Ascending aorta (tissue), 2 donors: Measurements from ENCODE around the gene MIER1. TPM values are rescaled to one million over a fixed set of nuclear protein-coding genes. Genes with fewer than 3 reads are reported as not detected.
"Not testable (repeated sequence)": the region's sequence is repeated elsewhere in the genome, so short reads cannot be mapped to it uniquely, and the experiment has no call there.

Experiments
- DNase-seq, 2 donors: peaks; one replicate each; pipeline ENCODE4 v3.0.0-alpha.2; 2019; ENCODE audit warnings: low spot score in 2 of 2
- H3K27ac ChIP-seq, 2 donors: fragments of 200-600 bp; sonication (generic); one replicate each; pipeline ENCODE4 v1.5.1; 2016 to 2017; ENCODE audit warnings: mild to moderate bottlenecking in 1 of 2
- H3K27me3 ChIP-seq: fragments of 200-600 bp; sonication (generic); one replicate; pipeline ENCODE4 v1.5.1; 2017
- H3K36me3 ChIP-seq, 2 donors: fragments of 200-600 bp; sonication (generic); one replicate each; pipeline ENCODE4 v1.5.1; 2016
- H3K4me1 ChIP-seq, 2 donors: fragments of 200-600 bp; sonication (generic); one replicate each; pipeline ENCODE4 v1.5.1; 2016 to 2017; ENCODE audit warnings: mild to moderate bottlenecking in 1 of 2
- H3K4me3 ChIP-seq, 2 donors: fragments of 200-600 bp; sonication (generic); one replicate each; pipeline ENCODE4 v1.5.1; 2016 to 2017; ENCODE audit warnings: mild to moderate bottlenecking in 1 of 2
- H3K9me3 ChIP-seq, 2 donors: fragments of 200-600 bp; sonication (generic); one replicate each; pipeline ENCODE4 v1.5.1; 2016
- intact Hi-C: fragments of 100-400 bp; cut with DNase I; formaldehyde crosslinking; loops from one replicate; pipeline ENCODE4 v1.15.1; 2023
- total RNA-seq: library from RNA; depleted of rRNA; stranded (reverse); fragments of >200 nt; gene quantifications from one replicate; pipeline ENCODE4 v1.1.0, GENCODE V29; 2016
- TF ChIP-seq, protein P1 (sequence below), 3 experiments: fragments of 200-600 bp in 2 of 3; fragments of 450-650 bp in 1 of 3; sonication (generic) in 2 of 3; IDR thresholded peaks; one replicate each; pipeline ENCODE4 v1.5.1; 2016 to 2019; ENCODE audit warnings: antibody characterized with exemption in 3 of 3, mild to moderate bottlenecking in 1 of 3, moderate library complexity in 1 of 3

The MIER1 gene
- total RNA-seq, 1 donor from 2014 or later = 18.4 TPM

DNA sequence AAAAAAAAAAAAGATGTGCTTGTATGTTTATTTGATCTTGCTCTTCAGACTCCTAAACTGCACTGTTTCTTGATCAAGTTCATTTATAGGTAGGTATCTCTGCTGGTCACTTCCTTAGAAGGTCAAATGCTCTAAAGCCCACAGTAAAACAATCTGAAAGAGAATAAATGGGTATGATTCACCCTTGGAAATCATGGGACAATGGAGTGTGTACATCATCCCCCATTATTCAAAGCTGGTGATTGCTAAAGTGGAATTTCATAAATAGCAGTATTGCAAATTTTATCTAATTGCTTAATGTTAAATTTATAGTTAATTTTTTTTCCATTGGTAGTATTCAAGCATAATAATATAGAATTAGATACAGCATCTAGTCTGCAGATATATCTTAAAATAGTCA, 53.4 kb downstream of the MIER1 start:
- H3K4me1 ChIP-seq = peaks cover 0 to 3% of the 10 kb centered on the region in 2 donors
- H3K9me3 ChIP-seq = no peaks in the 10 kb centered on the region
- DNase-seq = no peak
- peaks cover 37 to 71% of the 10 kb centered on the region in 2 donors for H3K36me3 ChIP-seq
- no peaks in the 10 kb centered on the region for H3K27me3 ChIP-seq
- H3K27ac ChIP-seq = no peak overlapping the region
- intact Hi-C loops = no loop called here
- TF ChIP-seq, protein P1, sequence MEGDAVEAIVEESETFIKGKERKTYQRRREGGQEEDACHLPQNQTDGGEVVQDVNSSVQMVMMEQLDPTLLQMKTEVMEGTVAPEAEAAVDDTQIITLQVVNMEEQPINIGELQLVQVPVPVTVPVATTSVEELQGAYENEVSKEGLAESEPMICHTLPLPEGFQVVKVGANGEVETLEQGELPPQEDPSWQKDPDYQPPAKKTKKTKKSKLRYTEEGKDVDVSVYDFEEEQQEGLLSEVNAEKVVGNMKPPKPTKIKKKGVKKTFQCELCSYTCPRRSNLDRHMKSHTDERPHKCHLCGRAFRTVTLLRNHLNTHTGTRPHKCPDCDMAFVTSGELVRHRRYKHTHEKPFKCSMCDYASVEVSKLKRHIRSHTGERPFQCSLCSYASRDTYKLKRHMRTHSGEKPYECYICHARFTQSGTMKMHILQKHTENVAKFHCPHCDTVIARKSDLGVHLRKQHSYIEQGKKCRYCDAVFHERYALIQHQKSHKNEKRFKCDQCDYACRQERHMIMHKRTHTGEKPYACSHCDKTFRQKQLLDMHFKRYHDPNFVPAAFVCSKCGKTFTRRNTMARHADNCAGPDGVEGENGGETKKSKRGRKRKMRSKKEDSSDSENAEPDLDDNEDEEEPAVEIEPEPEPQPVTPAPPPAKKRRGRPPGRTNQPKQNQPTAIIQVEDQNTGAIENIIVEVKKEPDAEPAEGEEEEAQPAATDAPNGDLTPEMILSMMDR (IDR thresholded peaks at IDR 0.05) = no peak
- no peak overlapping the region for H3K4me3 ChIP-seq

DNA sequence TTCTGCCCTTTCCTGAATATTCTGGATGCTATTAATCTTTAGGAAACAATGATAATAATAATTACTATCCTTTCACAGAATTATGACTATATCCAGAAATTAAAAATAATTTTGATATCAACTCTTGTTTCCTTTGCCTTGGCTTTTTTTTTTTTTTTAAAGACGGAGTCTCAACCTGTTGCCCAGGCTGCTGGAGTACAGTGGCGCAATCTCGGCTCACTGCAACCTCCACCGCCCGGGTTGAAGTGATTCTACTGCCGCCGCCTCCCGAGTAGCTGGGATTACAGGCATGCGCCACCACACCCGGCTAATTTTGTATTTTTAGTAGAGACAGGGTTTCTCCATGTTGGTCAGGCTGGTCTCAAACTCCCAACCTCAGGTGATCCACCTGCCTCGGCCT, 54.8 kb downstream of the MIER1 start:
- H3K9me3 ChIP-seq, intact Hi-C loops, DNase-seq, H3K4me1 ChIP-seq, H3K27ac ChIP-seq, H3K27me3 ChIP-seq, H3K4me3 ChIP-seq: not testable (repeated sequence)
- peaks cover 47 to 76% of the 10 kb centered on the region in 2 donors for H3K36me3 ChIP-seq

DNA sequence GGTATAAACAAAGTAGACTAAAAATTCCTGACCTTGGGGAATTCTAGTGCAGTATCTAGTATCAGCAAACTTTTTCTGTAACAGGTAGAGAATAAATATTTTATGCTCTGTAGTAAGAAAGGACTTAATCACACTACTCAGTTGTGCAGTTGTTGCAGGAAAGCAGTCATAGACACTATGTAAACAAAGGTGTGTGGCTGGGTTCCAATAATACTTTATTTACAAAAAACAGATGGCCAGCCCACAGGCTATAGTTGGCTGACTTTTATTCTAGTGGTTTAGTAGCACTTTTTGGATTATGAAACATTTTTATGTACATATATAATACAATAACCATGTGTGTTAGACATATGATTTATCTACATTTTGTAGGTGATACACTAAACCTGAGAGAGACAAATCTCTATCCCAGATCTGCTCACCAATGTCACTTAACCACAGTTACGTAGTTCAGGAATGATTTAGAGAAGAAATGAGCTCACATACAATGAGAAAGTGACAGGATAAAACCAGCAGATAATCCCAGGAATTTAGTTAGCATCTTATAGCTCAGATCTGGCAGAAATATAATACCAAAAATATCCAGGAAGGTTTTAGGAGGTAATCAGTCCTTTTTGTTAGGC, 56.1 kb downstream of the MIER1 start:
- Histone ChIP-seq H3K36me3 (peaks cover 47 to 70% of the 10 kb centered on the region in 2 donors), H3K27ac (peak overlapping the region; percentile 50 to 59)
- intact Hi-C loops = no loop called here

DNA sequence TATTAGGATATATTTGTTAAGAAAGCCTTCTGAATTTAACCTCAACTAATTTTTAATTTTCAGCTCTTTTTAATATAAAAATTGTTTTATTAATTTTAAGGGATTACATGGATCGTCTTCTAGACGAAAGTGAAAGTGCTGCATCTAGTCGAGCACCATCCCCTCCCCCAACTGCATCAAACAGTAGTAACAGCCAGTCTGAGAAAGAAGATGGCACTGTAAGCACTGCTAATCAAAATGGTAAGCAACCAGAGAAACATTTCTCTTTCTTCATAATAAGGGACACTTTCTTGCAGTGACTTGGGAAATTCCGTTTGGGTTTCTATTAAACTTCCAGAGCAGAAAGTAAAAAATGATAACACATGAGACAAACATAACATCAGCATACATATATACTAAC, 56.9 kb downstream of the MIER1 start:
- Histone ChIP-seq H3K27ac (peak overlapping the region; percentile 50 to 59), H3K27me3 (no peaks in the 10 kb centered on the region), H3K9me3 (no peaks in the 10 kb centered on the region), H3K4me3 (peak overlapping the region; percentile 35 to 54), H3K36me3 (peaks cover 48 to 70% of the 10 kb centered on the region in 2 donors), H3K4me1 (peaks cover 0 to 3% of the 10 kb centered on the region in 2 donors)
- intact Hi-C loops = no loop called here
- DNase-seq = no peak
- TF ChIP-seq, protein P1 (IDR thresholded peaks at IDR 0.05) = no peak

More for the DNA sequence above, 56.1 kb downstream of the MIER1 start:
- TF ChIP-seq, protein P1 (IDR thresholded peaks at IDR 0.05) = no peak
- Histone ChIP-seq H3K9me3 (no peaks in the 10 kb centered on the region), H3K4me3 (peak overlapping the region in 1 of 2 donors; percentile 54), H3K4me1 (peaks cover 0 to 3% of the 10 kb centered on the region in 2 donors), H3K27me3 (no peaks in the 10 kb centered on the region)
- DNase-seq = no peak

DNA sequence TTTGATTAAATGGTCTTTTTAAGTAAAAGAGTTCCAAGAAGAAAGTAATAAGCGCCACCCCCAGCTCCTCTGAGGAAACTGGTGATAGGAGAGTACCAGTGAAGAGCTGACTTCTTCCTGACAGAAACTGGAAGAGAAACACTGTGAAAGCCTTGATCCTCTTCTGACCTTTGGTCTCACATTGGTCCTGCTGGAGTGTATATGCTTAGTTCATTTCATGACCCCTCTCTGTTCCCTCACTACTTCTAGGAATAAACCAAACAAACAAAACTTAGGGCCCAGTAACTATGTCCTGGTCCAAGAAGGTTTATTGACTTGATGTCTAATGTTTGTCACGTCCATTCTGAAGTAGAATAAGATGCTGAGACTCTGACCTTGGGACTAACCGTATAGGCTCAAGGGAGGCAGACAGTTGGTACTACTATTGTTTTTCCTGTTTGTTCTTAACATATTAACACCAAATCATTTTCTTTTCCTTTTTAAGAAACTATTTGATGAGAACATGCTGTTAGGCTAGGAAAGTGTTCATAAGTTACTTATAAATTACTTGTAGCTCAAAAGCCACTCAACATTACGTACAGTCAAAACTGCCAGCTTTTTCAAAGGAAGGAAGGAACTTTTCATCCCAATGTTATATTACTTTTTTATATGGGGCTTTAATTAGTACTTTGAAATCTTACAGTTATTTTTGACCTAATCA, 57.9 kb downstream of the MIER1 start:
- Histone ChIP-seq H3K9me3 (no peaks in the 10 kb centered on the region), H3K27ac (no peak overlapping the region), H3K27me3 (no peaks in the 10 kb centered on the region), H3K36me3 (peaks cover 41 to 61% of the 10 kb centered on the region in 2 donors), H3K4me3 (no peak overlapping the region), H3K4me1 (peaks cover 0 to 3% of the 10 kb centered on the region in 2 donors)
- intact Hi-C loops = no loop called here
- TF ChIP-seq, protein P1 (IDR thresholded peaks at IDR 0.05) = no peak
- DNase-seq = no peak

DNA sequence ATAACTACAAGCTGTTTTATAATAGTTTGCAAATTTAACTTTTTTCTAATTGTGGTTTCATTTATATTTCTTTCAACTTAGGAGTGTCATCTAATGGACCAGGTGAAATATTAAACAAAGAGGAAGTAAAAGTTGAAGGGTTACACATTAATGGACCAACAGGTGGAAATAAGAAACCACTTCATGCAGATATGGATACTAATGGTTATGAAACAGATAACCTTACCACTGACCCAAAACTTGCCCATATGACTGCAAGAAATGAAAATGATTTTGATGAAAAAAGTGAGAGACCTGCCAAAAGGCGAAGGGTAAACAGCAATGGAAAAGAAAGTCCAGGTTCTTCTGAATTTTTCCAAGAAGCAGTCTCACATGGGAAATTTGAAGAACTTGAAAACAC, 59.7 kb downstream of the MIER1 start:
- TF ChIP-seq, protein P1 (IDR thresholded peaks at IDR 0.05) = no peak
- no peak for DNase-seq
- H3K27ac ChIP-seq = no peak overlapping the region
- H3K36me3 ChIP-seq = peaks cover 26 to 60% of the 10 kb centered on the region in 2 donors
- H3K9me3 ChIP-seq = no peaks in the 10 kb centered on the region
- no peaks in the 10 kb centered on the region for H3K27me3 ChIP-seq
- intact Hi-C loops = no loop called here
- H3K4me1 ChIP-seq = peaks cover 0 to 3% of the 10 kb centered on the region in 2 donors
- H3K4me3 ChIP-seq = no peak overlapping the region
